GM08714 (cell line): Measurements from ENCODE around the gene NUFIP1.
A peak's percentile ranks its signal among the peaks of the same experiment; 100 is the strongest.
"Not testable (repeated sequence)": the region's sequence is repeated elsewhere in the genome, so short reads cannot be mapped to it uniquely, and the experiment has no call there.

Experiments used
- H3K4me3 ChIP-seq: fragments of 200-500 bp; sonication (Bioruptor generic); 2 replicates; pipeline ENCODE4 v1.5.1; 2014; ENCODE audit warnings: mild to moderate bottlenecking, low read length, inconsistent platforms
- ZNF274 ChIP-seq: IDR thresholded peaks from 2 replicates; pipeline ENCODE4 v1.6.1; 2012; ENCODE audit warnings: mild to moderate bottlenecking, low read depth, low read length

The NUFIP1 gene

GRCh38 chr13:44989071-44989889 lies at the start of gene NUFIP1, which contains the start of gene GPALPP1:
Gene NUFIP1, minus strand, starts transcription at chr13:44989471. Its CDS starts 35 bp downstream, at chr13:44989436.
Gene GPALPP1, plus strand, starts transcription at chr13:44989538. Its CDS starts 117 bp downstream, at chr13:44989655.
- peak within 1 kb of the TSS; percentile 80 for H3K4me3 ChIP-seq
- TF ChIP-seq ZNF274: no peak

DNA sequence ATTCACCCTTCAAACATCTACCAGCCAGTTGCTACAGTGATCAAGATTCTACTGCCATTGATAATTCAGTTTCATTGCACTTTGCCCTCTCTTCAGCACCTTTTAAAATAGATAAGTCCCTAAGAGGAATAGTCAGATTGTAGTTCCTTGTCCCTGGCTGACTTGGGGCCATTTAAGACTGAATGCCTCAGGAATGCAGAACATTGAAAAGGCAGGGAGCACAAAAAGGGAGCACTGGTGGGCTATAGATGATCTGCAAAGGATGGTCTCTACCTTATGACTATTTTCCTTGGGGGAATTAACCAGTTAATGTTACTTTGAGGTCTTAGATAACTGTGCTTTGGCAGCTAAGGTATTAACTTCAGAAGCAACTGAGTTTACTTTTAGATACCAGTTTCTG lies 46.9 kb upstream of the NUFIP1 start:
- no peak overlapping the region for H3K4me3 ChIP-seq
- no peak for TF ChIP-seq ZNF274

DNA sequence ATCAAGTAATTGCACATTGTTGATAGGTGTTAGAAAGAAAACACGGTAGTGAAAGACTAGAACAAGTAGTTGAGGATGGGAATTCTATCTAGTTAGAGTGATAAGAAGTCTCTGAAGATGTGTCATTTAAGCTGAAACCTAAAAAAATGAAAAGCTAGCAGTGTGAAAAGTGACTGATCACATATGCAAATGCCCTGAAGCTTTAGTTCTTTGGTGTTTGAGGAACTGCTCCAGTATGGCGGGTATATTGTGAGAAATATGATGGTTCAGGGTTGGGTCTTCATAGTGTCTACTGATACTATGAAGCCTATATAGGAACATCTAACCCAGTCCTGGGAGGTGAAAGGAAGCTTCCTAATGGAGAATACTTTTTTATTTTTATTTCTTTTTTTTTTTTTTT lies 45.1 kb upstream of the NUFIP1 start:
- no peak overlapping the region for H3K4me3 ChIP-seq
- TF ChIP-seq ZNF274: no peak

- no peak for TF ChIP-seq ZNF274
- no peak overlapping the region for H3K4me3 ChIP-seq
Measured at GRCh38 chr13:45024847-45025246, 35.6 kb upstream of the NUFIP1 start.

DNA sequence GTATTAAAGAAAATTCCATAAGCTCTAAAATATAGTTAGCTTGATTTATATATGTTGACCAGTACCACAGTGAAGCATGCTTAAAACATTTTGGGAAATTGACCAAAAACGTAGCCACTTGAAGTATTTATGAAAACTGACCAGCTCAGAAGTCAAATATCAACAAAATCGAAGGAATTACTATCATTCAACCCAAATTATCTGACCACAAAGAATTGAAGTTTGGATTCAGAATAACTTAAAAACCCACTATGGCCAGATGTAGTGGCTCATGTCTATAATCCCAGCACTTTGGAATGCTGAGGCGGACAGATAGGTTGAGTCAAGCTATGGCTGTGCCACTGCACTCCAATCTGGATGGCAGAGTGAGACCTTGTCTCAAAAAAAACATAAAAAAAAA lies 32.0 kb upstream of the NUFIP1 start:
- H3K4me3 ChIP-seq: no peak overlapping the region
- no peak for TF ChIP-seq ZNF274

- H3K4me3 ChIP-seq: not testable (repeated sequence)
Measured at GRCh38 chr13:45019981-45020380, 30.7 kb upstream of the NUFIP1 start.

DNA sequence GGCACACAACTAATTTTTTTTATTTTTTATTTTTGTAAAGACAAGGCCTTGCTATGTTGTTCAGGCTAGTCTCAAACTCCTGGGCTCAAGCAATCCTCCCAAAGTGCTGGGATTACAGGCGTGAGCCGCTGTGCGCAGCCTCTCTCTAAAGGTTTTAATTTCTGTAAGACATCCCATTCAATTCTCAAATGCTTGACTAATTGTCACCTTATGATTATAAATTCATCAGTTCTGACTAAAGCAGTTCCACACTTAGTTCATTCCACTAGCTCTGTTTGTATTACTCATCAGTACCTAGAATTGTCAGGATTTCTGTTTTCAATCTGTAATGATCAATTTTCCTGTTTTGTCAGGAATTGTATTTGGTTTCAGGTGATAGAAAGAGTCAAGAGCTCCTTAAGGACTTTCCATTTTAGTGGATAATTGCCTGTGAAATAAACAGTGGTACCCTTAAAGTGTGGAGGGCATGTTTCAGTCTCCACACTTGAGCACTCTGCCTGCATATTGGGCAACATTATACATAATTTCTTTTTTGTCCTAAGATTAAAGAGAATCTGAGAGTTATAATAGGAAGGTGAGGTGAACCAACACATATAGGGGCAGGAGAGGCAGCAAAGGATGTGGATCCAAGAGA lies 27.6 kb upstream of the NUFIP1 start:
- TF ChIP-seq ZNF274: no peak
- no peak overlapping the region for H3K4me3 ChIP-seq

GRCh38 chr13:45015300-45015699 lies 26.0 kb upstream of the NUFIP1 start:
- no peak overlapping the region for H3K4me3 ChIP-seq
- TF ChIP-seq ZNF274: no peak

DNA sequence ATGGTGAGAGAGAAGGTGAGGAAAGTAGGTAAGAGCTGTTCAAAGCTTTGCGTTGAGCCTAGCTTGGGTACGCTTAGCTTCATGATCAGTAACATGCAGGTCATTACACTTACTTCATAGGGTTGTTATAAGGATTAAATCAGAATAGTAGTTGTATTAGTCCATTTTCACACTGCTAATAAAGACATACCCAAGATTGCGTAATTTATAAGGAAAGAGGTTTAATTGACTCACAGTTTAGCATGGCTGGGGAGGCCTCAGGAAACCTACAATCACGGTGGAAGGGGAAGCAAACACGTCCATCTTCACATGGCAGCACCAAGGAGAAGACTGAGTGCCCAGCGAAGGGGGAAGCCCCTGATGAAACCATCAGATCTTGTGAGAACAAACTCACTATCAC lies 21.9 kb upstream of the NUFIP1 start:
- TF ChIP-seq ZNF274: no peak
- no peak overlapping the region for H3K4me3 ChIP-seq

DNA sequence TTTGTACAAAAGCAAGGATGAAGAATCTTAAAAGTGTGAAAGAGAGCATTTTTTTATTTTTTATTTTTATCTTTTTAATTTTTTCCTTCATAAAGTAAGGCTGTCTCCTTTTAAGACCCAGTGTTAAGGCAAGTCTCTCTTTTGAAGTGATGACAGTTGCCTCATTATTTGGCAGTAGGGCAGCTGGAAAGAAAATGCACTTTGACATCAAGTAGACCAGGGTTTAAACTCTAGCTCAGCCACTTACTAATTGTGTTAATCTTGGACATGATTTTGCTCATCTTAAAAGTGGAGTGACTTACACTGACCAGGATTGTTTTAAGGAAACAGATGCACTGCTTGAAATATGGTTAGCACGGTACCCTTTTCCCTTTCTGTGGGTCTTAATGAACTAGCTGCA lies 18.6 kb upstream of the NUFIP1 start:
- no peak overlapping the region for H3K4me3 ChIP-seq
- TF ChIP-seq ZNF274: no peak

GRCh38 chr13:45007225-45007624 lies 18.0 kb upstream of the NUFIP1 start:
- no peak overlapping the region for H3K4me3 ChIP-seq
- TF ChIP-seq ZNF274: no peak

DNA sequence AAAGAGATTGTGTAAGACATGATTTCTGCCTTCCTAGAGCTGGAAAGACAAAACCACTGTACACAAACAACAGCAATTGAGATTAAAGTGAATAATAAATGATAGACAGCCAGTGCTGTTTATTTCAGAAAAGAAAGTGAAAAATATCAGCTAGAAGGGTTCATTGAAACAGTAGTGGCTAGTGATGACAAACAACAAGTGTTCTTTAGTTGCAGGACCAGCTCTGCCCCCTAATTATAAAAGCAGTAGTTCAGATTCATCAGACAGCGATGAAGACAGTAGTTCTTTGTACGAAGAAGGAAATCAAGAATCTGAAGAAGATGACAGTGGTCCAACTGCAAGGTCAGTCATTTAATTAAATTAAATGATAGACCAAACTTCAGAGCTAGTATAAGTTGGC lies 14.8 kb upstream of the NUFIP1 start:
- no peak overlapping the region for H3K4me3 ChIP-seq
- no peak for TF ChIP-seq ZNF274

GRCh38 chr13:45003417-45003816 lies 14.1 kb upstream of the NUFIP1 start:
- no peak for TF ChIP-seq ZNF274
- H3K4me3 ChIP-seq: no peak overlapping the region

- peak overlapping the region; percentile 80 for H3K4me3 ChIP-seq
- TF ChIP-seq ZNF274: no peak
Measured at GRCh38 chr13:44989941-44990340, 670 bp upstream of the NUFIP1 start.

GRCh38 chr13:44978328-44978727 lies 10.9 kb downstream of the NUFIP1 start:
- no peak for TF ChIP-seq ZNF274
- H3K4me3 ChIP-seq: no peak overlapping the region

DNA sequence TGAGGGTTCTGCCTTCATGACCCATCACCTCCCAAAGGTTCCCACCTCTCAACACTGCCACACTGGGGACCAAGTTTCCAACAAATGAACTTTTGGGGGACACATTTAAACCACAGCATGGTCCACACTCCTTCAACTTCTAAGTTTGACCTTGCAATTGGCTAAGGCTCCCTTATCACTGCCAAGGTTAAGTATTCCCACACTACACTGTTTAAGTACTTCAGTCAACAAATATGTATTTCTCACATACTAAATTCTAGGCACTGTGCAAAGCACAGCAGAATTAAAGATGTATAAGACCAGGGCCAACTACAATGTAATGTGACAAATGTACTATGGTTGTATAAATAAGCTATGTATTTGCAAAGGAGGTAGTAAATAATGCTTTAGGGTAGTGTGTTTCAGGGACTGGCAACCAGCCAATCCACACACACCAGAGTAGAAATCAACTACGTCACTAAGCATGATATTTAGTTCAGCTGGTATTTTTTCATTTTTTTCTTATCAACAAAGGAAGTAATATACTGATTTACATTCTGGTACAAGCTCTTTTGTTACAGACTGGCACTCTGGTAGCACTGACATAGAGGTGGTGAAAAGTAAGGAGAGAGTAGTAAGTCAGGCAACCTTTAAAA lies 12.2 kb downstream of the NUFIP1 start:
- H3K4me3 ChIP-seq: no peak overlapping the region
- TF ChIP-seq ZNF274: no peak
